ENCODE results near the gene FER.
"Not testable (repeated sequence)": the region's sequence is repeated elsewhere in the genome, so short reads cannot be mapped to it uniquely, and the experiment has no call there.

Gene FER

GRCh38 chr5:108957333-108957732 lies 209.6 kb downstream of the FER start:
- DNase-seq (ENCODE audit: low read depth in 2 of 2), result no peak

DNA sequence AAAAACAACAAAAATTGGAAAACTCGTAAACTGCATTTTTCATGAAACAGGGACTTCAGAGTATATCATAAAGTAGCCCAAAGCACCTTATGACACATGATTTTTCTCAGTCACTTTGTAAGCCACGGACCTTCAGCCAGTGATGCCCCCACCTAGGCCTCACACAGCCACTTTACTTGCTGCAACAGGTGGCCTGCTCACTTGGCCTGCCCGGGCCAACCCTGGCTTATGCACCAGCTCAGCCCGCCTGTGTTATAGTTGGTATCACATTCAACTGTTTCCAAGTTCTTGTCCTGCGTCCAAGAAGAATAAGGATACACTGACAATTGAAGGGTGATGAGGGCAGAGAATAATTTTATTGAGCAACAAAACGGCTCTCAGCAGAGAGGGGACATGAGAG lies 219.2 kb downstream of the FER start:
- DNase-seq (ENCODE audit: low read depth in 2 of 2), result no peak

- DNase-seq (ENCODE audit: low read depth in 2 of 2), result no peak
These were observed 226.9 kb downstream of the FER start for GRCh38 chr5:108974594-108974993.

DNA sequence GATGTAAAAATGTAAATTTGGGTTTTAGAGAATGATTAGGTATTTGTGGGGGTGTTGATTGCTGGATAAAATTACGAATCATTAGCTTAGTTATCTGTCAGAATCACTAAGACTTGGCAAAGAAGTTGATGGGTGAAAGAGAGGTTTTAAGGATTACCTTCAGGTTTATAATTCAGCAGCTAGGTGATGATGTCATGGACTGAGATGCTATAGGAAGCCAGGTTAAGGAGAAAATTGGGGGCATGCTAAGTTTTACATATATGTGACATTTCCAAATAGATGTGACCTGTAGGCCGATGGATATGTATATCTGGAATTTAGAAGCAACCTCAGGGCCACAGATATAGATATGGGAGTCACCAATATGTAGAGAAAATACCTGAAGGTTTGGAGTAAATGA lies 228.0 kb downstream of the FER start:
- DNase-seq (ENCODE audit: low read depth in 2 of 2), result no peak

- no peak for DNase-seq (ENCODE audit: low read depth in 2 of 2)
These were observed 235.9 kb downstream of the FER start for GRCh38 chr5:108983461-108984092.

DNA sequence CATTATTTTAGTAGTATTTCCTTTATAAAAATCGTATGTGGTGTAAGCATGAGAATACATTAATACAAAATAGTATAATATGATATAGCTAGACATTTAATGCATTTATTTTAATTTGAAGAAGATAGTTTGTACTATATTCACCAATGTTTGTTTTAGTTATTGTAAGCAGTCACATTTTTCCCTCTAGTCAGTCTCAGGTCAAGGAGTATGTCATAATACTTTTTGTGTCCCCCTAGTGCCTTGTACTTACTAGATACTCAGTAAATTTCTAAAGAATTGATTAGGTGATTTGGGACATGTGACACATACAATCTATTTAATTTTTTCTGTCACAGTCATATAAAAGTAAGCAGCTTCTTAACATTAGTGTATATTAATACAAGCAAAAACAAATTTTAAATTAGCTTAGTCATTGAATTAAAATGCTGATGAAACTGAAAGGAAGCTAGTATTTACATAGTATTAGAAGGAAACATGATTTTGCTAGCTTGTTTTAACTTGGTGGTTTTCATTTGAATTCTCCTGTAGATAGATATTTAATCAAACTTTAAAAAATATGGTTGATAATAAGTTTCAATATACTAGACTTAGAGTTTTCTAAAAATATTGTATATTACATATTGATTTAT lies 242.2 kb downstream of the FER start:
- no peak for DNase-seq (ENCODE audit: low read depth in 2 of 2)

DNA sequence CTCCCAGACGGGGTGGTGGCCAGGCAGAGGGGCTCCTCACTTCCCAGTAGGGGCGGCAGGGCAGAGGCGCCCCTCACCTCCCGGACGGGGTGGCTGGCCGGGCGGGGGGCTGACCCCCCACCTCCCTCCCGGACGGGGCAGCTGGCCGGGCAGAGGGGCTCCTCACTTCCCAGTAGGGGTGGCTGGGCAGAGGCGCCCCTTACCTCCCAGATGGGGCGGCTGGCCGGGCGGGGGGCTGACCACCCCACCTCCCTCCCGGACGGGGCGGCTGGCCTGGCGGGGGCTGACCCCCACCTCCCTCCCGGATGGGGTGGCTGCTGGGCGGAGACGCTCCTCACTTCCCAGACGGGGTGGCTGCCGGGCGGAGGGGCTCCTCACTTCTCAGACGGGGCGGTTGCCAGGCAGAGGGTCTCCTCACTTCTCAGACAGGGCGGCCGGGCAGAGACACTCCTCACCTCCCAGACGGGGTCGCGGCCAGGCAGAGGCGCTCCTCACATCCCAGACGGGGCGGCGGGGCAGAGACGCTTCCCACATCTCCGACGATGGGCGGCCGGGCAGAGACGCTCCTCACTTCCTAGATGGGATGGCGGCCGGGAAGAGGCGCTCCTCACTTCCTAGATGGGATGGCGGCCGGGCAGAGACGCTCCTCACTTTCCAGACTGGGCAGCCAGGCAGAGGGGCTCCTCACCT lies 244.8 kb downstream of the FER start:
- not testable (repeated sequence) for DNase-seq (ENCODE audit: low read depth in 2 of 2)

DNA sequence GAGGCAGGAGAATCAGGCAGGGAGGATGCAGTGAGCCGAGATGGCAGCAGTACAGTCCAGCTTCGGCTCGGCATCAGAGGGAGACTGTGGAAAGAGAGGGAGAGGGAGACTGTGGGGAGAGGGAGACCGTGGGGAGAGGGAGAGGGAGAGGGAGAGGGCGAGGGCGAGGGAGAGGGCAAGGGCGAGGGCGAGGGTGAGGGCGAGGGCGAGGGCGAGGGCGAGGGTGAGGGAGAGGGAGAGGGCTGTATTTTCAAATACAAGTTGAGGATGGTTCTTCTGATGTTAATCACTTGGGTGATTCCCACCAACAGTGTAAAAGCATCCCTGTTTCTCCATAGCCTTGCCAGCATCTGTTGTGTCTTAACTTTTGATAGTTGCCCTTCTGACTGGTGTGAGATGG lies 245.7 kb downstream of the FER start:
- DNase-seq (ENCODE audit: low read depth in 2 of 2), result not testable (repeated sequence)

GRCh38 chr5:108997720-108998119 lies 250.0 kb downstream of the FER start:
- no peak for DNase-seq (ENCODE audit: low read depth in 2 of 2)

DNA sequence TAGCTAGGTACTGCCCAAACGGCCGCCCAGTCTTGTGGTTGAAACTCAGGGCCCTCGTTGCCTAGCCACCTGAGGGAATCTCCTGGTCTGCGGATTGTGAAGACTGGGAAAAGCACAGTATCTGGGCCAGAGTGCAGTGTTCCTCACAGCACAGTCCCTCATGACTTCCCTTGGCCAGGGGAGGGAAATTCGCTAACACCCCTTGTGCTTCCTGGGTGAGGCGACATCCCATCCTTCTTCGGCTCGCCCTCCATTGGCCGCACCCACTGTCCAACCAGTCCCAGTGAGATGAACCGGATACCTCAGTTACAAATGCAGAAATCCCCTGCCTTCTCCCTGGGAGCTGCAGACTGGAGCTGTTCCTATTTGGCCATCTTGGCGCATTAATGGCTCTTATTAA lies 250.5 kb downstream of the FER start:
- DNase-seq (ENCODE audit: low read depth in 2 of 2), result no peak

GRCh38 chr5:109003928-109004327 lies 256.2 kb downstream of the FER start:
- no peak for DNase-seq (ENCODE audit: low read depth in 2 of 2)

DNA sequence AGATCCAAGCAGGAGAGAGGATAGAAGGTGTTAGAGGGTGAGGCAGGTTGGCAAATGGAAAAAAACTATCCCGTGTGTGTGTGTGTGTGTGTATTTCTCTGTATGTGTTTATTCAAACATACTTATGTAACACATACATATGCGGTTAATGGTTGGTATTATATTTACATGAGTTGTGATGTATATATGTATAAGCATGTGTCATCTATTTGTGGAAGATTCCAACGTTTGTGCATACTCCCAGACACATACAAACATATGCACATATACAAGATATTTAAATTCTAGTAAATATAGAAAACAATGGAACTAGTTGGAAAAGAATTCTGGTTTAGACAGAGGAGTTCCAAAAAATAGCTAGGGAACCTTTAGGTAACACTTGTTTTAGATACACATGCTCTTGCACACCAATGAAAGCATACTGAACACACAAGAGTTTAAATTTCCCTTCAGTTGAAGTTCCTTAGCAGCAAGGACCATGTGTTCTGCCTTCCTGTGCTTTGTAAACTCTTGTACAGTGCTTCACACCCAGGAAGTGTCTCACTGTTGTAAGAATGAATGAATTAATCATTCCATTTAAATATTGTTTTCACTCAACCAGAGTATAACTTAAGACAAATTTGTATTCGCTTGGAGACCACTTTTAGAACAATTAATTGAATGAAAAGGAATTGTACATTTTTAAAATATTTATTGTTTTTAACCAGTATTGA lies 257.8 kb downstream of the FER start:
- no peak for DNase-seq (ENCODE audit: low read depth in 2 of 2)

- no peak for DNase-seq (ENCODE audit: low read depth in 2 of 2)
These were observed 258.4 kb downstream of the FER start for GRCh38 chr5:109006129-109006528.

GRCh38 chr5:109016300-109016699 lies 268.6 kb downstream of the FER start:
- no peak for DNase-seq (ENCODE audit: low read depth in 2 of 2)

DNA sequence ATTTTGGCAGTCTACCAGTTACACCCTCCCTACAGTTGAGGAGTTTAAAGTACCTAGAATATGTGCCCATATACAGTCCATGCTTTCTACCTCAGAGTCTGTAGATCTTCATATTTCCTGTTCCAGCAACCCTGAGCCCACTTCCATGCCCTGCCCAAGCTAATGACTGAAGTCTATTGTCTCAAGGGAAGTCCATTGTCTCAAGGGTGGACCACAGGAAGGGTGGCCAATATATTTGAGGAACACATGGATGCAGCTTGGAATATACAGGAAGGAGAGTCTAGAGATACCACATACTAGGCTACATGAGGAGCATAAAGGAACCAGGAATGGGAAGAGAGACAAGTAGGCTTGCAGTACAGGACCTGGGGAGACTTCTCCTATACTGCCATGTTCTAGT lies 274.4 kb downstream of the FER start:
- DNase-seq (ENCODE audit: low read depth in 2 of 2), result no peak

- not testable (repeated sequence) for DNase-seq (ENCODE audit: low read depth in 2 of 2)
These were observed 278.0 kb downstream of the FER start for GRCh38 chr5:109025729-109026128.

GRCh38 chr5:109027983-109028607 lies 280.4 kb downstream of the FER start:
- no peak for DNase-seq (ENCODE audit: low read depth in 2 of 2)

DNA sequence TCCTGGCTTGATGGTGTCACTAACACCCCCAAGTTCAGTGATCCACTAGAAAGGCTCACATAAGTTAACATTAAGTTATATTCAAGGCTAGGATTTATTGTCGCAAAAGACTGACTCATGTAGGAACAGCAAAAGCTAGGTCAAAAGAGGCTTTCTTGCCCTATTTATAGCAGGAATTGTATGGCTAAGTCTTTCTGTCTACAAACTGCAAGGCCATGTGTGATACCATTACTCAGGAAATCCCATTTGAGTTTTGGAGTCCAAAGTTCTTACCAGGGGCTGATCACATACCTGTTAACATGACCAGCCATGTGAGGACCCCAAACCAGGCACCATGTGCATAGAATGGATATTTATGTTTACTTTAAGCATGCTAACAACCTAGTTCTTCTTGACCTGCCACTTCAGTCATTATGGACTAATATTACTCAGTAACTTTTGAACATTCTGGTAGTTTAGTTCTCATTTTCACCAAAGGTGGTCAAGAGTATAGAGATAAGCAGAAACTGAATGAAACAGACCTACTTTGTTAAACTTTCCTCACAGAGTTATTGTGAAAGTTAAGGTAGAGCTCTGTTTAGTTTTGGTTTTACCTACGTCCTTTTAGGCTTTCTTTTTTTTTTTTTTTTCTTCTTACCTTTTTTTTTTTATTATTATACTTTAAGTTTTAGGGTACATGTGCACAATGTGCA lies 281.1 kb downstream of the FER start:
- DNase-seq (ENCODE audit: low read depth in 2 of 2), result no peak

DNA sequence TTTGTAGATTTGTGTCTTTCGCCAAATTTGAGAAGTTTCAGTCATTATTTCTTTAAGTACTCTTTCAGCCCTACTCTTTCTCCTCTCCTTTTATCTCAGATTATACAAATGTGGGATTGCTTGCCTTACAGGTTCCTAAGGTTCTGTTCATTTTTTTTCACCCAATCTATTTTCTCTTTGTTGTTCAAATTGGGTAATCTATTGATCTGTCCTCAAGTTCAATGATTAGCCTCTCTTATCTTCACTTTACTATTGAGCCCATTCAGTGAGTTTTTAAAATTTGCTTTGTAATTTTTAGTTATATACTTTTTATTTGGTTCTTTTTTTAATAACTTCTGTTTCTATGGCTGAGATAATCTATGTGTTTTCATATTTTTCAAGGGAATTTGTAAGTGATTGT lies 282.1 kb downstream of the FER start:
- DNase-seq (ENCODE audit: low read depth in 2 of 2), result no peak

DNA sequence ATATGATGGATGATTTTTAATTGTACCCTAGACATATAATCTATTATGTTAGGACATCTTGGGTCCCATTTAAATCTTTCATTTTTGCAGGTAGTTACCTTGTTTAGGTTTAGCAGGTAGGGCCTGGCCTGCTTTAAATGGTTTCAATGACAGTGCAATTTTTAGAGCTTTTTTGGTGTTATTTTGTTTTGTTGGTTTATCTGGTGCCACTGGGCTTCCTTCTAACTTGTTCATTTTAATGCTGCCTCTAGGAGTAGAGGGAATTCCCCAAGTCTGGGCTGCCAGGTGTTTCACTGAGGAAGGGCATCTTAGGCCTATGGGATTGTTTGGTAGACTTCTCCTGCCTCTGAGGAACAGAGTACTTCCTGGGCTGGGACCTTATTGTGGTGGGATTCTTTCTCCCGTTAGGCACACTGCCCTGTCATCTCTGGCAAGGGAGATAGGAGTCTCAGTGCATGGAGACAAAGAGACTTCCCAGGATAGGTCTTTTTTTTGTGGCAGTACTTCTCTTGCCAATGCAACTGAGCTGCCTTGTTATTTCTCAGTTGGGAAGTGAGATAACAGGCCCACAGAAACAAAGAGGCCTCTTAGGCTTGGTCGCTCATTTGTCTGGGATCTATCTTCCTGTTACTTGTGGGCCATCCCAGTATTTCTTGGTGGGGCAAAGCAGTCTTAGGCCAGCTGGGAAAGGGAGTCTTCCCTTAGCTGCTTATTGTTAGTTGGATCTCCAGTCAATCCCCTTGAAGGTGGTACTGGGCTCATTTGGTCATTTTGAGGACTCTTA lies 282.9 kb downstream of the FER start:
- no peak for DNase-seq (ENCODE audit: low read depth in 2 of 2)

DNA sequence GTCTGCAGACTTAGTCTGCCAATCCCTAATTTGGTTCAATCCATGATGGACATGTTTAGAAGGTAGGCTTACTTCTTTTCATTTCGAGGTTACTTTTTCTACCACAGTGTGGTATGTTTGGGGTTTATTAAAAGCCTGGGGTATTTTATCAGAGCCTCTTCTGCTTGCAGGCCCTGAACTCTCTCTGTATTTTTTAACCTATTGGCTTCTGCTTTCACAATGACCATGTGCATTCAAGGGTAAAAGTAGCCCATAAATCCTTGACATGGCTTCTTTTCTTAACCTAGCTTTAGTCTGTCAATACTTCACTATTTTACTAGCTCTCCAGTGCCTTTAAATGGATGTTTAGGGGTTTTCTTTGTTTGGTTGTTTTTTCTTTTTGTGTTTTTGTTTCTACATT lies 286.6 kb downstream of the FER start:
- no peak for DNase-seq (ENCODE audit: low read depth in 2 of 2)
